ENCODE data around the gene ARCN1.

The ARCN1 gene

DNA sequence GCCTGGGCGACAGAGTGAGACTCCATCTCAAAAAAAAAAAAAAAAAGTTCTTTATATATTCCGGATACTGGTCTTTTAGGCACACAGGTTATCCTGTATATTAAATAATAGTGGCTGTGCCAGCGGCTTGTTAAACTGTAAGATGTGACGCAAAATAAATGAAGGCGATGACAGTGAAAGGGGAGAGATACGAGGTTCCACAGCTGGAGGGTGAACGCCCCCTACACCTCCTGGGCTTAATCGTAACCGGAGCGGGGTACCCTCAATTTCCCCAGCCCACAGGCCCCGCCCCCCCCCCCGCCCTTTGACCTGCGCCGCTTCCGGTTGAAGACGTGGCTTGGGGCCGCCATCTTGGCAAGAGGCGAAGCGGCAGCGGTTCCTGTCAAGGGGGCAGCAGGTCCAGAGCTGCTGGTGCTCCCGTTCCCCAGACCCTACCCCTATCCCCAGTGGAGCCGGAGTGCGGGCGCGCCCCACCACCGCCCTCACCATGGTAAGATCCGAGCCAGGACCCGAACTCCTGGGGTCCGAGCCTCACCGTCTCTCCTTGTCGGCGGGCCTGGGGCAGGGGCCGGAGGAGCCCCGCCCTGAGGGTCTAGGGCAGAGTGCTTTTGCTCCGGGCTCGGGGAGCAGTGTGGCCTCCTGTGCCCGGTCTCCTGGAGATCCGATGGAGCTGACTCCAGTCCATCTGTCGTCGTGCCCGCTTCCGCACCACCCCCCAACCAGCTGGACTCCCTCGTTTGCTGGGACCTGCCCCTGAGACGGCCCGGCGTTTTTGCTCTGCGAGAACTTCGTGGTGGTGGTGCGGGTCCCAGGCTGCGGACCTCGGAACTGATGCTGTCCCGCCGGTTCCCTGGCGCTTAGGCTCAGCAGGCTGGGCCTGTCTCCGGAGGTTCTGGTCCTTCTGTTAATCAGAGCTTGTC, at the start of gene ARCN1:
ARCN1 (plus strand) TSS at position 349 of the 920 bp plus-strand sequence; CDS start at position 488, 139 bp downstream.
- no peak for TF ChIP-seq ZNF274 (IDR thresholded peaks at IDR 0.05; ENCODE audit: low read depth, low read length)
- peak within 1 kb of the TSS; percentile 89 for H3K4me3 ChIP-seq (ENCODE audit: low read length)

DNA sequence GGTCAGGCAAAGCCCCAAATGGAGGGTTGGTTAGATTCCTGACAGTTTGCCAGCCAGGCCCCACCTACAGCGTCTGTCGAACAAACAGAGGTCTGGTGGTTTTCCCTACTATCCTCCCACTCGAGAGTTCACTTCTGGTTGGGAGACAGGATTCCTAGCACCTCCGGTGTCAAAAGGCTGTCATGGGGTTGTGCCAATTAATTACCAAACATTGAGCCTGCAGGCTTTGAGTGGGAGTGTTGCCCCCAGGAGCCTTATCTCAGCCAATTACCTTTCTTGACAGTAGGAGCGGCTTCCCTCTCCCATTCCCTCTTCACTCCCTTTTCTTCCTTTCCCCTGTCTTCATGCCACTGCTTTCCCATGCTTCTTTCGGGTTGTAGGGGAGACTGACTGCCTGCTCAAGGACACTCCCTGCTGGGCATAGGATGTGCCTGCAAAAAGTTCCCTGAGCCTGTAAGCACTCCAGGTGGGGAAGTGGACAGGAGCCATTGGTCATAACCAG, 49.6 kb upstream of the ARCN1 start:
- TF ChIP-seq ZNF274 (IDR thresholded peaks at IDR 0.05; ENCODE audit: low read depth, low read length), result no peak
- H3K4me3 ChIP-seq (ENCODE audit: low read length), result no peak overlapping the region

DNA sequence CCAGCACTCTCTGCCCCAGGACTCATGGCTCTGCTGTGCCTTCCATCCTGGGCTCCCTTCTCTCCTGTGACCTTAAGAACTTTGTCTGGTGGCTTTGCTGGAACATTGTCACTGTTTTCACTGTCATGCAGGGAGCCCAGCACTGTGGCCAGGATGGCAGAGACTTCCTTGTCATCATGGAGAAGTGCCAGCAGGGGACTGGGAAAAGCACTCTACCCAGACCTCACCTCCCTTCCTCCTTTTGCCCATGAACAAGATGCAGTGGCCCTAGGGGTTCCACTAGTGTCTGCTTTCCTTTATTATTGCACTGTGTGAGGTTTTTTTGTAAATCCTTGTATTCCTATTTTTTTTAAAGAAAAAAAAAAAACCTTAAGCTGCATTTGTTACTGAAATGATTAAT, 47.9 kb upstream of the ARCN1 start:
- H3K4me3 ChIP-seq (ENCODE audit: low read length), result no peak overlapping the region
- no peak for TF ChIP-seq ZNF274 (IDR thresholded peaks at IDR 0.05; ENCODE audit: low read depth, low read length)

- no peak for TF ChIP-seq ZNF274 (IDR thresholded peaks at IDR 0.05; ENCODE audit: low read depth, low read length)
- H3K4me3 ChIP-seq (ENCODE audit: low read length), result no peak overlapping the region
Measured at GRCh38 chr11:118524757-118525470, 47.3 kb upstream of the ARCN1 start.

DNA sequence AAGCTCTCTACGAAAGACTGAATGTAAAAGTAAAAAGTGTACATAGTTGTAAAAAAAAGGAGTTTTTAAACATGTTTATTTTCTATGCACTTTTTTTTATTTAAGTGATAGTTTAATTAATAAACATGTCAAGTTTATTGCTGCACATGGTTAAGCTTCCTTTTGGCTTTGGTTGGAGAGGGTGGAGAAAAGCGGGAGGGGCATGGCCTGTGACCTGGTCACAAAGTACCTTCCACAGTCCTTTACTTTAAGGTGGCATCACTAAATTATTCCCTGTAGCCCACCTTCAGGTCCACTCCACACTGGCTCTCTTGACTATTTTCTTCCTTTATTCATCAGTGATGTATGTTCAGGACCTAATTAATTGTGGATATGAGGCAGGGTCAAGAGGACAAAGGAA, 45.5 kb upstream of the ARCN1 start:
- no peak for TF ChIP-seq ZNF274 (IDR thresholded peaks at IDR 0.05; ENCODE audit: low read depth, low read length)
- H3K4me3 ChIP-seq (ENCODE audit: low read length), result no peak overlapping the region

DNA sequence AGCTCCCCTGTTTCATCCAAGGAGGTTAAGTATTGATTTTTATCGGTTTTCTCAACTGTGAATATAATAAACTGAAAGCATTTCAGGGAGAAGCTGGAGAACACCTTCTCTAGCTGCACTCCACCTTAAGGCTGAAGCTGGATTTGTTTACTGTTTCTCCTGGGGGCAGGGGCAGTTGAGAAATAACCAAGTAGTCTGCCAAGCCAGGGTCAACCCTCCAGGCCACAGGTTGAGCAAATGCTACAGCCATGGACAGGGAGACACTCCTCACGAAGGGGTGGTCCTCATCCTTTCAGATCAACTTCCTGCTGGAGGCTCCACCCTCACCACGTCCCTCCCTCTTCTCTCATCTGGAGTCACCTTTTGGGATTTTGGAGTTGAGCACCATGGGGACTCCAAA, 45.1 kb upstream of the ARCN1 start, which contains the start of gene TTC36:
TTC36 (plus strand) TSS at position 366 of the 400 bp plus-strand sequence; CDS start at position 387, 21 bp downstream.
- H3K4me3 ChIP-seq (ENCODE audit: low read length), result no peak within 1 kb of the TSS
- no peak for TF ChIP-seq ZNF274 (IDR thresholded peaks at IDR 0.05; ENCODE audit: low read depth, low read length)

DNA sequence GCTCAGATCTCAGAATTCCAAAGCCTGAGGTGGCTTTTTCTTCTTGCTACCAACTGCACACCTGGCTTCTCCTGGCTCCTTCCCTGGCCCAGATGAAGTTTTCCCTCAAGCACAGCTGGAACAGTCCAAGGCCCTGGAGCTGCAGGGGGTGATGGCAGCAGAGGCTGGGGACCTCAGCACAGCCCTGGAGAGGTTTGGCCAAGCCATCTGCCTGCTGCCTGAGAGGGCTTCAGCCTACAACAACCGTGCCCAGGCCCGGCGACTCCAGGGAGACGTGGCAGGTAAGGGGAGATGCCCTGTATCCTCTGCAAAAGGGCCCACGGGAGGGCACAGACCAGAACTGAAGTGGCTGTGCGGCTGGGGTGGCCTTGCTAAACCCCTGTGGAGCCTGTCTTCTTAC, 43.7 kb upstream of the ARCN1 start:
- no peak overlapping the region for H3K4me3 ChIP-seq (ENCODE audit: low read length)
- no peak for TF ChIP-seq ZNF274 (IDR thresholded peaks at IDR 0.05; ENCODE audit: low read depth, low read length)

- H3K4me3 ChIP-seq (ENCODE audit: low read length), result peak overlapping the region; percentile 73; the same call in 1 of the 2 replicates
- no peak for TF ChIP-seq ZNF274 (IDR thresholded peaks at IDR 0.05; ENCODE audit: low read depth, low read length)
Measured at GRCh38 chr11:118529584-118530175, 42.5 kb upstream of the ARCN1 start.

DNA sequence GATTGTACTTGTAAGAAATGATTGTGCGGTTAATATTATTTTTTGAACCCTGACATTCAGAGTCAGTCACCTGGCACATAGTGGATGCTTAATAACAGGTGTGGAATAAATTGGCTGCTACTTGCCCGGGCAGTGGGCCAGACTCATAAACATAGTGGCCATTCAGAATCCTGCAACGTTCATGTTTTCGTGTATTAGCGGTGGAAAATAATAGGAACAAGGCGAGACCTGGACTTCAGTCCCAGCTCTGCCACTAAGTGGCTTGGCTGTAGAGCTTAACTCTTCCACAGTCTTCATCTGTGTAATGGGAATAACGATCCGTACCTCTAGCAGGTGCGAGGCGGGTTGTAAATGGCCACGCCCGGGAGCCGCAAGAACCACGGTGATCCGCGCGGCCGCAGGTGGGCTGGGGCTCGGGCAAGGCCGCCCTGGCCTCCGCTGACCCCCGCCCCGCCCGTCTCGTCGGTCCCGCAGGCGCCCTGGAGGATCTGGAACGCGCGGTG, 42.0 kb upstream of the ARCN1 start:
- peak overlapping the region; percentile 73 for H3K4me3 ChIP-seq (ENCODE audit: low read length)
- no peak for TF ChIP-seq ZNF274 (IDR thresholded peaks at IDR 0.05; ENCODE audit: low read depth, low read length)

DNA sequence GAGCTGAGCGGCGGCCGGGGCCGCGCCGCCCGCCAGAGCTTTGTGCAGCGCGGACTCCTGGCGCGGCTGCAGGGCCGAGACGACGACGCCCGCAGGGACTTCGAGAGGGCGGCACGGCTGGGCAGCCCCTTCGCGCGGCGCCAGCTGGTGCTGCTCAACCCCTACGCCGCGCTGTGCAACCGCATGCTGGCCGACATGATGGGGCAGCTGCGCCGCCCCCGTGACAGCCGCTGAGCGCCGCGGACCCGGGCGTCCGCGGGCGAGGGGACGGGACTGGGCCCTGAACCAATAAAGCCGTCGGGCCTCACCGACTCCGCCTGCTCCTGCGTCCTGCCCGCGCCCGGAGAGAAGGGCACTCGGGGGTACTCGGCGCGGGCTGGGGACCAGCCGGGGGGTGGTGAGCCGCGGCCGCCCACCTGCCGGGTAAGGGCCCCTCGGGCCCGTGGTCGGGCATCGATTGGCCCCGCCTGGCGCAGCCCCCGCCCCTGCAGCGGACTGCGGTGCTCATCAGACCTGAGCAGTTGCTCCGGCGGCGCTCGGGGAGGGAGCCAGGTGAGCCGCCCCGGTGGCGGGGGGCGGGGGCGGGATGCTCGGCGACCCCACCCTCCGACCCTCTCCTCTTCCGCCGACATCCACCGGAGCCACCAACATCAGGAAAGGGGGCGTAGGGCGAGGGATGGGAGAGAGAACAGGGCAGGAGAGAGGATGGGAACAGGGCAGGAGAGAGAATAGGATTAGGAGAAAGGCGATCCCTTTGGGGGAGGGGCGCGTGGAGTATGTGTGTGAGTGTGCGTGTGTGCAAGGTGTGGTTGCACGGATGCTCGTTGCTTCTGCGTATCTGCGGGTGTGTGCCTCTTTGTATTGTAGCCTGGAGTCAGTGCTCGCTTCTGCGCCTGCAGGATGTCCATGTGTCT, 41.3 kb upstream of the ARCN1 start, which contains the start of gene TMEM25:
TMEM25 (plus strand) TSS at position 510 of the 914 bp plus-strand sequence. CDS start 610 bp downstream, outside the sequence.
- peak within 1 kb of the TSS; percentile 73 for H3K4me3 ChIP-seq (ENCODE audit: low read length)

GRCh38 chr11:118531597-118532084, 40.6 kb upstream of the ARCN1 start:
- H3K4me3 ChIP-seq (ENCODE audit: low read length), result peak overlapping the region; percentile 73

More for the DNA sequence above, 41.3 kb upstream of the ARCN1 start, which contains the start of gene TMEM25:
- no peak for TF ChIP-seq ZNF274 (IDR thresholded peaks at IDR 0.05; ENCODE audit: low read depth, low read length)

GRCh38 chr11:118532091-118532490, 40.1 kb upstream of the ARCN1 start:
- no peak for TF ChIP-seq ZNF274 (IDR thresholded peaks at IDR 0.05; ENCODE audit: low read depth, low read length)
- H3K4me3 ChIP-seq (ENCODE audit: low read length), result no peak overlapping the region

More at GRCh38 chr11:118531597-118532084, 40.6 kb upstream of the ARCN1 start:
- no peak for TF ChIP-seq ZNF274 (IDR thresholded peaks at IDR 0.05; ENCODE audit: low read depth, low read length)

Measured in GM08714 (cell line).